ENCODE results near the gene IPO13. TPM values are rescaled to one million over a fixed set of nuclear protein-coding genes. Genes with fewer than 3 reads are reported as not detected.

The IPO13 gene
- total RNA-seq, 1 experiment from 2014 or later = 25.0 TPM

DNA sequence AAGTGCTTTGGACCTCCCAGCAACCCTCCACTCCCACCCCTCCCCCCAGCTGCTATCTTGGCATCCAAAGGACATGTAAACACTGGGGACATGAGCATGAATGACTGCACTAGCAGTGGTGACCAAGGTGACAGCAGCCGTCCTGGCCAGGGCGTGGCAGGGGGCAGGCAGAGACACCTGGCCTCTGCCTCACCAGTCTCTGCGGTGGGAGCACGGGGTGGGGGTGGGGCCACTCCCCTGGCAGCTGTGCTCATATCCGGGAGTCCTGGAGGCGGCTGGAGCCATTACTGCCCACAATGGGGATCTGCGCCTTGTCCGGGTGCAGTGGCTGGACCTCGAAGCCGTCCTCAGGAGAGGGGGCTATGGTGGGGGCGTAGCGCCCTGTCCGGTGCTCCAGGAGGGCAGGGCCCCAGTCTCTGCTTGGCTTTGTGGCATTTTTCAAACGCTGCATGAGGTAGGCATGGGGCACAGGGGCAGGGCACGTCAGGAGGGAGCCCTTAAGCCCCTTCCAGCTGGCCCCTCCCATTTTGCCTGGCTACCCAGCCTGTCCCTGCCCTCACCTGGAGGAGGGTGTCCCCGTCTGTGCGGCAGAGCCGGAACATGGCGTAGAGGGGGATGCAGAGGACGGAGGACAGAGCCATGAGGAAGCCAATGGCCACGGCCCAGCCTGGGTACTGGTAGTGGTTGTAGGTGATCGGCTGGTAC, 50.7 kb downstream of the IPO13 start:
- TF ChIP-seq EZH2 (IDR thresholded peaks at IDR 0.05; ENCODE audit: low read depth) = no peak
- TF ChIP-seq, protein P1, sequence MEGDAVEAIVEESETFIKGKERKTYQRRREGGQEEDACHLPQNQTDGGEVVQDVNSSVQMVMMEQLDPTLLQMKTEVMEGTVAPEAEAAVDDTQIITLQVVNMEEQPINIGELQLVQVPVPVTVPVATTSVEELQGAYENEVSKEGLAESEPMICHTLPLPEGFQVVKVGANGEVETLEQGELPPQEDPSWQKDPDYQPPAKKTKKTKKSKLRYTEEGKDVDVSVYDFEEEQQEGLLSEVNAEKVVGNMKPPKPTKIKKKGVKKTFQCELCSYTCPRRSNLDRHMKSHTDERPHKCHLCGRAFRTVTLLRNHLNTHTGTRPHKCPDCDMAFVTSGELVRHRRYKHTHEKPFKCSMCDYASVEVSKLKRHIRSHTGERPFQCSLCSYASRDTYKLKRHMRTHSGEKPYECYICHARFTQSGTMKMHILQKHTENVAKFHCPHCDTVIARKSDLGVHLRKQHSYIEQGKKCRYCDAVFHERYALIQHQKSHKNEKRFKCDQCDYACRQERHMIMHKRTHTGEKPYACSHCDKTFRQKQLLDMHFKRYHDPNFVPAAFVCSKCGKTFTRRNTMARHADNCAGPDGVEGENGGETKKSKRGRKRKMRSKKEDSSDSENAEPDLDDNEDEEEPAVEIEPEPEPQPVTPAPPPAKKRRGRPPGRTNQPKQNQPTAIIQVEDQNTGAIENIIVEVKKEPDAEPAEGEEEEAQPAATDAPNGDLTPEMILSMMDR (conservative IDR thresholded peaks at IDR 0.05) = no peak
- Histone ChIP-seq H3K27me3 (ENCODE audit: insufficient read depth, low read depth) (no peaks in the 10 kb centered on the region), H3K4me3 (no peak overlapping the region), H4K20me1 (ENCODE audit: insufficient read depth) (no peaks in the 10 kb centered on the region; the same call in none of the 2 replicates), H3K36me3 (ENCODE audit: low read depth) (peaks cover 12% of the 10 kb centered on the region; the same call in 1 of the 2 replicates), H3F3A (ENCODE audit: insufficient read depth, low read depth) (peaks cover 39% of the 10 kb centered on the region), H3K9me3 (ENCODE audit: insufficient read depth, low read depth) (no peaks in the 10 kb centered on the region), H3K4me2 (no peak overlapping the region), H3K4me1 (replicated peaks; ENCODE audit: insufficient read depth) (peaks cover 6% of the 10 kb centered on the region), H3K9me2 (ENCODE audit: insufficient read depth) (no peaks in the 10 kb centered on the region), H3K27ac (no peak overlapping the region), H2AFZ (no peak overlapping the region), H3K79me2 (ENCODE audit: low read depth) (no peaks in the 10 kb centered on the region)
- ChIA-PET CTCF (no interaction called here), POLR2A (ENCODE audit: unreplicated experiment) (no interaction called here)
- peak in 1 of 2 experiments; percentile 18 for DNase-seq
- intact Hi-C loops (cut with micrococcal nuclease; ENCODE audit: unreplicated experiment) = no loop called here
- BruUV-seq (replicated peaks) = no TSS peak

DNA sequence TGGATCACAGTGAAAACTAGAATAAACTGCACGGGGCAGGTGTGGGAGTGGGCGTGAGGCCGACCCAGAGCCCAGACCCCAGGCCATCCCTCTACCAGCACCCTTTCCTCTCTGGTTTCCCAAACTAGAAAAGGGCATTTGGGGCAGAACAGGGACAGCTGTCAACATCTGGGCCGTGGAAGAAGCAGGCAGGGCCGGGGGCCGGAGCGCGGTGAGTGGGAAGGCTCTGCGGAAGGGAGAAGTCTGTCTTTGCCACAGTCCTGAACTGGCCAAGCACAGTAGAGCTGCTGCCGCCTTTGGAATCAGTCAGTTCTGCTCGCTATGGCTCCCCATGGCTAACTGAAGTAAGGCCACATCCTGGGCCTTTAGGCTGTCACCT, 51.2 kb downstream of the IPO13 start:
- H3F3A ChIP-seq (ENCODE audit: insufficient read depth, low read depth) = peaks cover 34% of the 10 kb centered on the region
- no peak overlapping the region for H2AFZ ChIP-seq
- no peaks in the 10 kb centered on the region; the same call in none of the 2 replicates for H4K20me1 ChIP-seq (ENCODE audit: insufficient read depth)
- H3K79me2 ChIP-seq (ENCODE audit: low read depth) = no peaks in the 10 kb centered on the region
- no TSS peak for BruUV-seq (replicated peaks)
- intact Hi-C loops (cut with micrococcal nuclease; ENCODE audit: unreplicated experiment) = no loop called here
- TF ChIP-seq, protein P1 (conservative IDR thresholded peaks at IDR 0.05) = no peak
- no peak for TF ChIP-seq EZH2 (IDR thresholded peaks at IDR 0.05; ENCODE audit: low read depth)
- H3K4me1 ChIP-seq (replicated peaks; ENCODE audit: insufficient read depth) = 0 out of 2 replicates have a peak, but pooled peaks cover under 1% of the 10 kb centered on the region
- H3K9me2 ChIP-seq (ENCODE audit: insufficient read depth) = no peaks in the 10 kb centered on the region
- ChIA-PET POLR2A (ENCODE audit: unreplicated experiment) (no interaction called here), CTCF (interaction anchor here (0.5 kb wide), 1 partner anchor 50 kb away, joined by 7 read pairs; no protein-coding TSS in a partner anchor)
- H3K4me3 ChIP-seq = no peak overlapping the region
- peak in 1 of 2 experiments; percentile 6 for DNase-seq
- H3K9me3 ChIP-seq (ENCODE audit: insufficient read depth, low read depth) = no peaks in the 10 kb centered on the region
- no peak overlapping the region for H3K4me2 ChIP-seq
- H3K27ac ChIP-seq = no peak overlapping the region
- H3K36me3 ChIP-seq (ENCODE audit: low read depth) = peaks cover 12% of the 10 kb centered on the region; the same call in 1 of the 2 replicates
- no peaks in the 10 kb centered on the region for H3K27me3 ChIP-seq (ENCODE audit: insufficient read depth, low read depth)

DNA sequence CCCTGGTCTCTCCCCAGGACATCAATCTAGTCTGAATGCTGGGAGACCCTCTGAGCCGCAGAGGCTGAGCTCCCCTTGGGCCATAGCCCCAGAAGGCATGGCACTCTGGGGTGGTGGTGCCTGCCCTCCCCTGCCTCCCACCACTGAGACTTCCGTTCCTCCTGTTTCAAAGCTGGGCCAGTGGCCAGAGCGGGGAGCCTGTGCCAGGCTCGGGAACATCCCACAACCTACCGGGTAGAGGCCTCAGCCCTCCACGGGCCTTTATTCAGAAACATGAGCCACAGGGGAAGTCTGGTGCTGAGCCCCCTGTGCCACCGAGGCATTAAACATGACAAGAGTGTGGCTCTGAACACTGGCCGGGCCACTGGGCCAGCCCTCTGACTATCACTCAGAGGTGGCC, 52.7 kb downstream of the IPO13 start:
- Histone ChIP-seq H3K4me2 (no peak overlapping the region), H3K27me3 (ENCODE audit: insufficient read depth, low read depth) (no peaks in the 10 kb centered on the region), H2AFZ (no peak overlapping the region), H3F3A (ENCODE audit: insufficient read depth, low read depth) (peaks cover 25% of the 10 kb centered on the region; the same call in 1 of the 2 replicates), H3K9me2 (ENCODE audit: insufficient read depth) (no peaks in the 10 kb centered on the region), H3K9me3 (ENCODE audit: insufficient read depth, low read depth) (no peaks in the 10 kb centered on the region), H3K79me2 (ENCODE audit: low read depth) (no peaks in the 10 kb centered on the region), H3K4me3 (no peak overlapping the region), H3K4me1 (replicated peaks; ENCODE audit: insufficient read depth) (no peaks in the 10 kb centered on the region), H3K36me3 (ENCODE audit: low read depth) (peaks cover 16% of the 10 kb centered on the region; the same call in 1 of the 2 replicates), H4K20me1 (ENCODE audit: insufficient read depth) (peaks cover 2% of the 10 kb centered on the region), H3K27ac (no peak overlapping the region)
- ChIA-PET POLR2A (ENCODE audit: unreplicated experiment) (interaction anchor here (0.6 kb wide), 1 partner anchor 15 kb away, joined by 9 read pairs; no protein-coding TSS in a partner anchor), CTCF (no interaction called here)
- no TSS peak for BruUV-seq (replicated peaks)
- TF ChIP-seq, protein P1 (conservative IDR thresholded peaks at IDR 0.05) = no peak
- TF ChIP-seq EZH2 (IDR thresholded peaks at IDR 0.05; ENCODE audit: low read depth) = no peak
- no peak for DNase-seq
- intact Hi-C loops (cut with micrococcal nuclease; ENCODE audit: unreplicated experiment) = no loop called here
